Nephron progenitor cell (in vitro differentiated cells): ENCODE measurements around the gene CPLX3.

ENCODE experiments used
- DNase-seq: peaks from one replicate; pipeline ENCODE4 v3.0.0; 2021
- H3K27ac Mint-ChIP-seq: 2 replicates; pipeline ENCODE4 v1.8.0; 2021; ENCODE audit warnings: mild to moderate bottlenecking, moderate library complexity, mixed read lengths
- H3K27me3 Mint-ChIP-seq: 2 replicates; pipeline ENCODE4 v1.8.0; 2021; ENCODE audit warnings: mild to moderate bottlenecking, low read depth, mixed read lengths; ENCODE audit not compliant: poor library complexity
- H3K36me3 Mint-ChIP-seq: 2 replicates; pipeline ENCODE4 v1.8.0; 2021; ENCODE audit warnings: low read depth, mixed read lengths
- H3K4me1 Mint-ChIP-seq: 2 replicates; pipeline ENCODE4 v1.8.0; 2021; ENCODE audit warnings: mixed read lengths
- H3K4me3 Mint-ChIP-seq: 2 replicates; pipeline ENCODE4 v1.8.0; 2021; ENCODE audit warnings: mild to moderate bottlenecking, moderate library complexity, mixed read lengths
- H3K9me3 Mint-ChIP-seq: 2 replicates; pipeline ENCODE4 v1.8.0; 2021; ENCODE audit warnings: mild to moderate bottlenecking, moderate library complexity, mixed read lengths
- CTCF ChIP-seq: fragments of 200-600 bp; sonication (generic); IDR thresholded peaks from 2 replicates; pipeline ENCODE4 v1.5.0; 2021; ENCODE audit warnings: antibody characterized with exemption

The CPLX3 gene

GRCh38 chr15:74815121-74815934 is 11.1 kb upstream of the CPLX3 start:
- Mint-ChIP-seq H3K4me1 (peaks cover 14% of the 10 kb centered on the region), H3K27ac (no peak overlapping the region), H3K9me3 (no peaks in the 10 kb centered on the region), H3K4me3 (no peak overlapping the region), H3K36me3 (no peaks in the 10 kb centered on the region), H3K27me3 (peaks cover 29% of the 10 kb centered on the region)
- no peak for TF ChIP-seq CTCF
- DNase-seq = no peak

GRCh38 chr15:74815961-74816360 is 10.5 kb upstream of the CPLX3 start:
- TF ChIP-seq CTCF = no peak
- Mint-ChIP-seq H3K9me3 (no peaks in the 10 kb centered on the region), H3K36me3 (no peaks in the 10 kb centered on the region), H3K4me1 (peaks cover 16% of the 10 kb centered on the region), H3K4me3 (no peak overlapping the region), H3K27ac (no peak overlapping the region), H3K27me3 (peaks cover 31% of the 10 kb centered on the region)
- DNase-seq = no peak

GRCh38 chr15:74816624-74817369 is 9.6 kb upstream of the CPLX3 start:
- no peak overlapping the region for H3K4me3 Mint-ChIP-seq
- no peak overlapping the region for H3K27ac Mint-ChIP-seq

GRCh38 chr15:74817370-74817737 is 9.1 kb upstream of the CPLX3 start:
- DNase-seq = no peak
- peaks cover 43% of the 10 kb centered on the region for H3K27me3 Mint-ChIP-seq
- H3K9me3 Mint-ChIP-seq = no peaks in the 10 kb centered on the region
- peaks cover 20% of the 10 kb centered on the region for H3K4me1 Mint-ChIP-seq
- no peak for TF ChIP-seq CTCF
- no peak overlapping the region for H3K27ac Mint-ChIP-seq
- H3K36me3 Mint-ChIP-seq = no peaks in the 10 kb centered on the region
- H3K4me3 Mint-ChIP-seq = no peak overlapping the region

More at GRCh38 chr15:74816624-74817369, 9.6 kb upstream of the CPLX3 start:
- no peaks in the 10 kb centered on the region for H3K36me3 Mint-ChIP-seq
- TF ChIP-seq CTCF = no peak
- no peaks in the 10 kb centered on the region for H3K9me3 Mint-ChIP-seq
- H3K27me3 Mint-ChIP-seq = peaks cover 38% of the 10 kb centered on the region
- no peak for DNase-seq
- peaks cover 20% of the 10 kb centered on the region for H3K4me1 Mint-ChIP-seq

- TF ChIP-seq CTCF = no peak
- H3K27ac Mint-ChIP-seq = no peak overlapping the region
- H3K36me3 Mint-ChIP-seq = no peaks in the 10 kb centered on the region
- H3K9me3 Mint-ChIP-seq = no peaks in the 10 kb centered on the region
- peaks cover 63% of the 10 kb centered on the region for H3K27me3 Mint-ChIP-seq
- no peak for DNase-seq
- H3K4me3 Mint-ChIP-seq = no peak overlapping the region
- H3K4me1 Mint-ChIP-seq = peaks cover 20% of the 10 kb centered on the region
Measured at GRCh38 chr15:74820056-74820455, 6.4 kb upstream of the CPLX3 start.
